ENCODE measurements around the gene LITAF.
"Not testable (repeated sequence)": the region's sequence is repeated elsewhere in the genome, so short reads cannot be mapped to it uniquely, and the experiment has no call there.

Gene LITAF

GRCh38 chr16:11604296-11604695, 17.6 kb upstream of the LITAF start:
- DNase-seq (ENCODE audit: low read depth, low spot score); H3K4me3 ChIP-seq (ENCODE audit: low read length): not testable (repeated sequence)

DNA sequence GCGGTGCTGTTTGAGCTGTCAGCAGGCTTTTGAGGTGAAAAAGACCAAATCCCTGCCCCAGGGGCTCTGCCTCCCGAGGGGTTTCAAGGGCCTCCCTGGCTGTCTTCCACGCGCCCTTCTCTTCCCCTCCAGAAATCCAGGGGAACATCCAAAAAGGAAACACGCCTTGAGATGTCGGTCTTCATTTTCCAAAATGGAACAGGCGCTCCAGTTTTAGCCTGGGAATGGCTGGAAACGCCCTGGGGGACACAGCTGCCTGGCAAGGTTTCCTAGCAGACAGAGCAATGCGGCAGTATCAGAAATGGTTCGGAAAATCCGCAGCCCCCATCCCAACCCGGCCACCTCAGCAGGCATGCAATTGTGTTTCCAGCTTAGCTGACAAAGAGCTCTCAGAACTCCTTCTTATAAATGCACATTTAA, 16.6 kb upstream of the LITAF start:
- no peak overlapping the region for H3K4me3 ChIP-seq (ENCODE audit: low read length)
- DNase-seq (ENCODE audit: low read depth, low spot score), result no peak

GRCh38 chr16:11602321-11602720, 15.6 kb upstream of the LITAF start:
- no peak for DNase-seq (ENCODE audit: low read depth, low spot score)
- no peak overlapping the region for H3K4me3 ChIP-seq (ENCODE audit: low read length)

- DNase-seq (ENCODE audit: low read depth, low spot score), result no peak
- no peak overlapping the region for H3K4me3 ChIP-seq (ENCODE audit: low read length)
Measured at GRCh38 chr16:11601911-11602310, 15.2 kb upstream of the LITAF start.

- H3K4me3 ChIP-seq (ENCODE audit: low read length), result no peak overlapping the region
- no peak for DNase-seq (ENCODE audit: low read depth, low spot score)
Measured at GRCh38 chr16:11601425-11601824, 14.7 kb upstream of the LITAF start.

DNA sequence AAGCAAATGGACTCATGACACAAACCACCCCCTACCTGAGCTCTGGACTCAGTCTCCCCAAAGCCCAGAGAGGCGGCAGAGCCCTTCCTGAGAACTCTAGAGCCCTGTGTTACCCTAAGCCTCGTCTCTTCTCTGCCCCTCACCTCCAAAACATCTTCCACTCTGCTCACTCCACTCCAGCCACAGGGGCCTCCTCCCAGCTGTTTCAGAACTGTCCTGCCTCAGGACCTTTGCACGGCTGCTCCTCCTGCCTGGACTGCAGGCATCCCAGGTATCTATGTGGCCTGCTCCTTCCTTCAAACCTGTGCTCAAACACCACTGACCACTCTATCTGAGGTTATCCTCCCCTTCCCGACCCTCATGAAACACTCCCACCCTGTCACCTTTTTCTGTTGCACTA, 12.9 kb upstream of the LITAF start:
- H3K4me3 ChIP-seq (ENCODE audit: low read length), result no peak overlapping the region
- DNase-seq (ENCODE audit: low read depth, low spot score), result no peak

DNA sequence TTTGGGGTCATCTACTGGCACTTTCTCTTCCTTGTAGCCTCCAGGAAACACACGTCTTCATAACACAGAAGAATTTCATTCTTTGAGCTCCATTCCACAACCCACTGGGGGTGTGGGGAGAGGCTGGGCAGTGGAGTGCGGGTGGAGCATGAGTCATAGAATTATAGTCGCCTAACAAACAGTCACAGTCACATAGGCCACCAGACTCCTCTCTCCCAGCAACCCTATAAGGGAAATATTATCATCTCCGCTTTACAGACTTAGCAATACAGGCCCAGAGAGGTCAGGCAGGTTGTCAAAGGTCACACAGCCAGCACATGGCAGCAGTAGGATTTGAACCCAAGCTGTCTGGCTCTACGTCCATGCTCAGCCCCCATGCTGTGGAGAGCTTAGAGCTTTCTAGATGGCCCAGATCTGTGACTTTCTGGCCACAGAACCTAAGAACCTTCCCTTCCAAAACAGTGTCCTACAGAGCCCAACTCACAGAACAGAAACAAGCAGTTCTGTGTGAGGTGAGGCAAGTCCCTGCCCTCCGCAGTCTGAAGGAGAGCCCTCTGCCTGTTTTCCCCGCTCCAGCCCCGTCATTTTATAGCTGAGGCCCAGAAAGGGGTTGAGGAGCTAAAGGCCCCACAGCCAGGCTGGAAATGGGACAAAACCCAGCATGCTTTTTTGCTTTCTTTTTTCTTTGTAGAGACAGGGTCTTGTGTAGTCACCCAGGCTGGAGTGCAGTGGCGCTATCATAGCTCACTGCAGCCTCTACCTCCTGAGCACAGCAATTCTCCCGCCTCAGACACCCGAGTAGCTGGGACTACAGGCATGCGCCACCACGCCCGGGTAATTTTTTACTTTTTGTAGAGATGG, 10.7 kb upstream of the LITAF start:
- no peak overlapping the region for H3K4me3 ChIP-seq (ENCODE audit: low read length)
- DNase-seq (ENCODE audit: low read depth, low spot score), result no peak

DNA sequence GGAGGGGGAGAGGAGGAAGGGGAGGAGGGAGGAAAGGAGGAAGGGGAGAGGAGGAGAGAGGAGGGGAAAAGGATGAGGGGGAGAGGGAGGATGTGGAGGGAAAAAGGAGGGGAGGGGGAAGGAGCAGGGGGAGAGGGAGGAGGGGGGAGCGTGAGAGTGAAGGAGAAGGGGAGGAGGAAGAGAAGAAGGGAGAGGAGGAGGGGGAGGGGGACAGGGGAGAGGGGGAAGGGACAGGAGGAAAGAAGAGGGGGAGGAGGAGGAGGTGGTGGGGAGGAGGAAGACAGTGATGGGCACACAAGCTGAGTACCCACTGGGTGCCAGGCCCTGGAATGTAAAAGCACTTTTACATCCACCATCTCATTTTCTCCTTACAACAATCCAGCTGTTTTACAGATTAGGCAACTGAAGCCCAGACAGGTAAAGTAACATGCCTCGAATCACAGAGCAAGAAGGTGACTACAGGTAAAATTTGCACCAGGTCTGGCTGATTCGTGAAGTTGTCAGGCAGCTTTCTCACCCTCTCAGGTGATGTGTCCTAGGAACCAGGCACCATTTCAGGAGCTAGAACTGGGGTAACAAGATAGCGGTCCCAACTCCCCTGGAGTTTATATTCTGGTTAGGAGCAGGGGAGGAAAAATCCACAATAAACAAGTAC, 10.0 kb upstream of the LITAF start:
- no peak overlapping the region for H3K4me3 ChIP-seq (ENCODE audit: low read length)
- no peak for DNase-seq (ENCODE audit: low read depth, low spot score)

GRCh38 chr16:11593581-11593980, 6.9 kb upstream of the LITAF start:
- no peak overlapping the region for H3K4me3 ChIP-seq (ENCODE audit: low read length)
- no peak for DNase-seq (ENCODE audit: low read depth, low spot score)

GRCh38 chr16:11593076-11593475, 6.4 kb upstream of the LITAF start:
- not testable (repeated sequence) for DNase-seq (ENCODE audit: low read depth, low spot score); H3K4me3 ChIP-seq (ENCODE audit: low read length)

- not testable (repeated sequence) for H3K4me3 ChIP-seq (ENCODE audit: low read length); DNase-seq (ENCODE audit: low read depth, low spot score)
Measured at GRCh38 chr16:11591630-11592029, 4.9 kb upstream of the LITAF start.

GRCh38 chr16:11589198-11589550, 2.5 kb upstream of the LITAF start:
- no peak overlapping the region for H3K4me3 ChIP-seq (ENCODE audit: low read length)
- no peak for DNase-seq (ENCODE audit: low read depth, low spot score)

DNA sequence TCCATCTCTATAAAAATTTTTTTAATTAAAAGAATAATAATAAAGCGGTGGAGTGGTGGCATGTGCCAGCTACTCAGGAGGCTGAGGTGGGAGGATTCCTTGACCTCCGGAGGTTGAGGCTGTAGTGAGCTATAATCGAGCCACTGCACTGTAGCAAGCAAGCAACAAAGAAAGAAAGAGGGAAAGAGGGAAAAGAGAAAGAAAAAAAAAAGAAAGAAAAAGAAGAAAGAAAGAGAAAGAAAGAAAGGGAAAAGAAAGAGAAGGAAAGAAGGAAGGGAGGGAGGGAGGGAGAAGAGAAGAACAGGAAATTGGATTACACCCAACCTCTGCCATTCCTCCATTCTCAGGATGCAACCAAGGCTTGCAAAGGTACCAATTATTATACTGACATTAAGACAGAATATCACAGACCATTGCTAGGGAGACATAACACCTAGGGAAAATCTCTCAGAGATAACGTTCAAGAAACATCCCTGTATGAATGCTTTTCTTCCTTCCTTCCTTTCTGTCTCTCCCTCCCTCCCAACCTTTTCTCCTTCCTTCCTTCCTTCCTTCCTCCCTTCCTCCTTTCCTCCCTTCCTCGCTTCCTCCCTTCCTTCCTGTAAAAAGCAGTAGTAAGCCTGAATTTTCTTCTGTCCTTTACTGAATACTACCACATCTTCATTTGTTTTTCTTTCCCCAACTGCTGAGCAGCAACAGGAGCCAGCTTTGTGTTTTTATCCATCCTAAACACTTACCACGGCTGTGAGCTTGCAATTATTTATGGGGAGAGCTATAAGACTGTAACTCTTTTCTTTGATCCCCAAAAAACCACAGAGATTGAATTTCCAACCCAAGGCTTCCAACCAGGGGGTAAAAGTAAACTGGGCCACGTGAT, 1.8 kb upstream of the LITAF start:
- DNase-seq (ENCODE audit: low read depth, low spot score), result no peak
- no peak overlapping the region for H3K4me3 ChIP-seq (ENCODE audit: low read length)

DNA sequence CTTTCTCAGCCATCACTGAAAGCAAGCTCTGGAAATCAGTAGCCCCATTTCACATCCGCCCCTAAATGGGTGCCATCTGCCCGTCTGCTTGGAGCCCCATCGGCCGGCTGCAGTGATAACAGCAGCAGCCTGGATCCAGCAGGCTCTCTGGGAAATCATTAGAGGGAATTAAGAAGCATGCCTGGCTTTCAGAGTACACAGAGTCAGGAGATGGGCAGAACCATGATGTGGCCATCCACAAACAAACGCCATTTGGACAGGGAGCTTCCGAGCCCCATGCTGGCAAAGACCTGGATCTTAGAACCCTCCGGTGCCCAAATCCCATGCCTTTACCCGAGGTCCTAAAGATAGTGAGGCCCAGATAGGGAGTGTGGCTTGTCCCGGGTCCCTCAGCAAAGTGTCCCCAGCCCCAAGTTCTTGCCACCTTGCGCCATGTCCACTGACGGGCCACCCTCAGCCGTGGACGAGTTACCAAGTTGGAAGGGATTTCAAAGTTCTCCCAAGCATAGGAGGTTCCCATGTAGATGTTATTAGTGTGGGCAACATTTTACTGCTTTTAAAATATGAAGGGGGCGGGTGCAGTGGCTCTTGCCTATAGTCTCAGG, 1.0 kb upstream of the LITAF start:
- H3K4me3 ChIP-seq (ENCODE audit: low read length), result no peak overlapping the region
- no peak for DNase-seq (ENCODE audit: low read depth, low spot score)

DNA sequence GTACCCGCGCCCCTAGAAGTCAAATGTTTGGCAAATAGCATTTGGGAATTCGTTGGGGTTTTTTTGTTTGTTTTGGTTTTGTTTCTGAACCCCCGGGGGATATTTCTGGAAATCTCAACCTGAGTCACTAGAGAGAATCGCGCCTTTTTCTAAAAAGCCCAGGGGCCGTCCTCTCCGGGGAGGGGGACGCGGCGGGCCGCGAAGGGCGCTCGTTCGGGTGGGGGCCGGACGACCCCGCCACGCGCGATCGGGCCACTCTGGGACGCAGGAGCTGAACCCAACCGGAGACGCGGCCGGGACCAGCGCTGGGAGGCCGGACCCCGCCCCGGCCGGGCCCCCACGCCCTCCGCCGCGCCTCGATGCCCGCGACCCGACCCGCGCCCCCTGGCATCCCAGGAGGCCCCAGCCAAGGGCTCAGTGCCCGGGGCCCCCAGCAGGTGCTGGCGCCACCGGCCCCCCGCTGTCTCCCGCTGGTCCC, 302 bp downstream of the LITAF start:
- no peak for DNase-seq (ENCODE audit: low read depth, low spot score)
- H3K4me3 ChIP-seq (ENCODE audit: low read length), result no peak overlapping the region

- no peak for DNase-seq (ENCODE audit: low read depth, low spot score)
- H3K4me3 ChIP-seq (ENCODE audit: low read length), result no peak overlapping the region
Measured at GRCh38 chr16:11585460-11586377, 1.0 kb downstream of the LITAF start.

- H3K4me3 ChIP-seq (ENCODE audit: low read length), result no peak overlapping the region
- DNase-seq (ENCODE audit: low read depth, low spot score), result no peak
Measured at GRCh38 chr16:11583889-11584565, 2.7 kb downstream of the LITAF start.

DNA sequence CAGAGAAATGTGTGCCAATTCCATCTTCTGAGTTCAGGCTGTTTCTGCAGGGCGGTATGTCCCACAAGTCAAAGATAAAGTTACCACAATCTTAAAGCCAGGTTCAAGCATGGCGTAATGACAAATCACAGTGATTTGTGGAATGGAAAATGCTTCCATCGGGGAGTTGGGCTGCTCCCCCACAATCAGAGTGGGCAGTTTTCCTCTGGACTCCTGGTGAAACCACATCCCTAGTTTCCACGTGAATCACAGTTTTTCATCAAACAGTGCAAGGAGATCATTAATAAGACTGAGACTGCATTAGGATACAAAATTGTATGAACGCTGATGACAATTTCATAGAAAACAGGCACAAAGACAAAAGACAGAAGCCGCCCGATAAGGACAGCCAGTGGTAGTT, 3.6 kb downstream of the LITAF start:
- H3K4me3 ChIP-seq (ENCODE audit: low read length), result no peak overlapping the region
- no peak for DNase-seq (ENCODE audit: low read depth, low spot score)
